ENCODE results near the gene FCGBP.
"Not testable (repeated sequence)": the region's sequence is repeated elsewhere in the genome, so short reads cannot be mapped to it uniquely, and the experiment has no call there.

The FCGBP gene

GRCh38 chr19:39890755-39891551 is 43.5 kb downstream of the FCGBP start:
- no peak for DNase-seq (ENCODE audit: low read depth)
- TF ChIP-seq, protein P1, sequence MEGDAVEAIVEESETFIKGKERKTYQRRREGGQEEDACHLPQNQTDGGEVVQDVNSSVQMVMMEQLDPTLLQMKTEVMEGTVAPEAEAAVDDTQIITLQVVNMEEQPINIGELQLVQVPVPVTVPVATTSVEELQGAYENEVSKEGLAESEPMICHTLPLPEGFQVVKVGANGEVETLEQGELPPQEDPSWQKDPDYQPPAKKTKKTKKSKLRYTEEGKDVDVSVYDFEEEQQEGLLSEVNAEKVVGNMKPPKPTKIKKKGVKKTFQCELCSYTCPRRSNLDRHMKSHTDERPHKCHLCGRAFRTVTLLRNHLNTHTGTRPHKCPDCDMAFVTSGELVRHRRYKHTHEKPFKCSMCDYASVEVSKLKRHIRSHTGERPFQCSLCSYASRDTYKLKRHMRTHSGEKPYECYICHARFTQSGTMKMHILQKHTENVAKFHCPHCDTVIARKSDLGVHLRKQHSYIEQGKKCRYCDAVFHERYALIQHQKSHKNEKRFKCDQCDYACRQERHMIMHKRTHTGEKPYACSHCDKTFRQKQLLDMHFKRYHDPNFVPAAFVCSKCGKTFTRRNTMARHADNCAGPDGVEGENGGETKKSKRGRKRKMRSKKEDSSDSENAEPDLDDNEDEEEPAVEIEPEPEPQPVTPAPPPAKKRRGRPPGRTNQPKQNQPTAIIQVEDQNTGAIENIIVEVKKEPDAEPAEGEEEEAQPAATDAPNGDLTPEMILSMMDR (IDR thresholded peaks at IDR 0.05; ENCODE audit: low read length, missing control alignments) = no peak
- H3K4me3 ChIP-seq (replicated peaks; ENCODE audit: low read depth, low read length) = no peak overlapping the region

GRCh38 chr19:39889872-39890754 is 44.3 kb downstream of the FCGBP start:
- not testable (repeated sequence) for H3K4me3 ChIP-seq (replicated peaks; ENCODE audit: low read depth, low read length); DNase-seq (ENCODE audit: low read depth)

DNA sequence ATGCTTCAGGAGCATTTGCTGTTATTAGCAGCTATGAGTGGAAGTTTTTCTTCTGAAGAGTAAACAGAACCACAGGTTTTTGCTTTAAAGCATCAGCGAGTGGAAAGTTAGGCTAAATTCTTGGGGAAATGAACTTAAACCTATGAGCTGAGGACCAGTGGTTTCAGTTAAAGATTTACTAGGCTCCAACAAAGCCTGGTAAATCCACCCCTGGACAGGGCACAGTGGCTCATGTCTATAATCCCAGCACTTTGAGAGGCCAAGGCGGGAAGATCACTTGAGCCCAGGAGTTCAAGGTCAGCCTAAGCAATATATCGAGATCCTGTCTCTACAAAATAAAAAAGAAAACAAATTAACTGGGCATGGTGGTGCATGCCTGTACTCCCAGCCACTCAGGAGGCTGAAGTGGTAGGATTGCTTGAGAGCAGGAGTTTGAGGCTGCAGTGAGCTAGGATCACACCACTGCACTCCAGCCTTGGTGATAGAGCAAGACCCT is 46.9 kb downstream of the FCGBP start:
- DNase-seq (ENCODE audit: low read depth); H3K4me3 ChIP-seq (replicated peaks; ENCODE audit: low read depth, low read length): not testable (repeated sequence)

- H3K4me3 ChIP-seq (replicated peaks; ENCODE audit: low read depth, low read length); DNase-seq (ENCODE audit: low read depth): not testable (repeated sequence)
Measured at GRCh38 chr19:39885821-39886554, 48.4 kb downstream of the FCGBP start.

GRCh38 chr19:39884721-39885120 is 49.7 kb downstream of the FCGBP start:
- DNase-seq (ENCODE audit: low read depth); H3K4me3 ChIP-seq (replicated peaks; ENCODE audit: low read depth, low read length): not testable (repeated sequence)
